ENCODE measurements around the gene POLR3G. TPM values are rescaled to one million over a fixed set of nuclear protein-coding genes. Genes with fewer than 3 reads are reported as not detected.

The POLR3G gene
- total RNA-seq, 1 experiment from 2014 or later = 23.4 TPM

- H3K4me1 ChIP-seq (ENCODE audit: control insufficient read depth, insufficient read depth, low read length) = peaks cover 13% of the 10 kb centered on the region
- ATAC-seq (no peak), DNase-seq (ENCODE audit: low read depth, low spot score) (no peak)
- H3K27ac ChIP-seq (ENCODE audit: low read length) = no peak overlapping the region
- intact Hi-C loops (cut with micrococcal nuclease; ENCODE audit: unreplicated experiment) = no loop called here
- CTCF ChIA-PET = no interaction called here
- no peak overlapping the region for H3K4me3 ChIP-seq (ENCODE audit: low read depth in 2 of 2, low read length in 2 of 2)
- no peaks in the 10 kb centered on the region; the same call in 1 of the 2 replicates for H3K36me3 ChIP-seq (ENCODE audit: control insufficient read depth, insufficient read depth, low read length)
- H3K27me3 ChIP-seq (ENCODE audit: control insufficient read depth, insufficient read depth, low read length) = no peaks in the 10 kb centered on the region
- BruUV-seq (replicated peaks) = no TSS peak
- TF ChIP-seq SIN3A (IDR thresholded peaks at IDR 0.05; ENCODE audit: borderline replicate concordance, insufficient read depth, low read depth, low read length) (no peak), CTCF (IDR thresholded peaks at IDR 0.05) (no peak), POLR2AphosphoS5 (IDR thresholded peaks at IDR 0.05; ENCODE audit: low read depth, low read length) (no peak), TCF7L2 (IDR thresholded peaks at IDR 0.05; ENCODE audit: low read depth, low read length) (no peak), REST (IDR thresholded peaks at IDR 0.05; ENCODE audit: insufficient read depth in 1 of 2, low read depth in 2 of 2, low read length in 1 of 2) (no peak)
- in situ Hi-C loops (cut with HindIII; ENCODE audit: low pct_unique_long_range_greater_than_20kb, low sequenced_read_pairs) = no loop called here
- POLR2A ChIA-PET = no interaction called here
- H3K9me3 ChIP-seq (ENCODE audit: control insufficient read depth, insufficient read depth, low read depth, low read length) = no peaks in the 10 kb centered on the region
Measured at GRCh38 chr5:90479611-90480385, 5.1 kb downstream of the POLR3G start.

- H3K27me3 ChIP-seq (ENCODE audit: control insufficient read depth, insufficient read depth, low read length) = no peaks in the 10 kb centered on the region
- no peak for DNase-seq (ENCODE audit: low read depth, low spot score)
- peaks cover 13% of the 10 kb centered on the region for H3K4me1 ChIP-seq (ENCODE audit: control insufficient read depth, insufficient read depth, low read length)
- H3K4me3 ChIP-seq (ENCODE audit: low read depth in 2 of 2, low read length in 2 of 2) = no peak overlapping the region
- intact Hi-C loops (cut with micrococcal nuclease; ENCODE audit: unreplicated experiment) (no loop called here), in situ Hi-C loops (cut with HindIII; ENCODE audit: low pct_unique_long_range_greater_than_20kb, low sequenced_read_pairs) (no loop called here)
- H3K27ac ChIP-seq (ENCODE audit: low read length) = no peak overlapping the region
- H3K9me3 ChIP-seq (ENCODE audit: control insufficient read depth, insufficient read depth, low read depth, low read length) = no peaks in the 10 kb centered on the region
- BruUV-seq (replicated peaks) = no TSS peak
- ATAC-seq = no peak
- CTCF ChIA-PET = no interaction called here
- H3K36me3 ChIP-seq (ENCODE audit: control insufficient read depth, insufficient read depth, low read length) = peaks cover 3% of the 10 kb centered on the region; the same call in 1 of the 2 replicates
- POLR2A ChIA-PET = no interaction called here
- TF ChIP-seq SIN3A (IDR thresholded peaks at IDR 0.05; ENCODE audit: borderline replicate concordance, insufficient read depth, low read depth, low read length) (no peak), REST (IDR thresholded peaks at IDR 0.05; ENCODE audit: insufficient read depth in 1 of 2, low read depth in 2 of 2, low read length in 1 of 2) (no peak)
Measured at GRCh38 chr5:90480699-90481098, 6.0 kb downstream of the POLR3G start.
